ENCODE measurements around the gene MACROH2A1.

MACROH2A1 gene

GRCh38 chr5:135360278-135361274, 38.5 kb downstream of the MACROH2A1 start:
- no peak overlapping the region for H2AFZ ChIP-seq (ENCODE audit: low read depth, low read length)
- peaks cover 16% of the 10 kb centered on the region for H3K4me1 ChIP-seq (ENCODE audit: insufficient read depth, low read length)
- H3K27me3 ChIP-seq (ENCODE audit: insufficient read depth, low read length), result no peaks in the 10 kb centered on the region
- H3K36me3 ChIP-seq (ENCODE audit: insufficient read depth, low read length), result peaks cover 69% of the 10 kb centered on the region
- no peak overlapping the region for H3K4me3 ChIP-seq (ENCODE audit: low read length)
- no peaks in the 10 kb centered on the region for H3K9me3 ChIP-seq (ENCODE audit: low read length)

GRCh38 chr5:135359374-135360165, 39.5 kb downstream of the MACROH2A1 start:
- Histone ChIP-seq H3K4me1 (ENCODE audit: insufficient read depth, low read length) (peaks cover 16% of the 10 kb centered on the region), H3K9me3 (ENCODE audit: low read length) (no peaks in the 10 kb centered on the region), H3K36me3 (ENCODE audit: insufficient read depth, low read length) (peaks cover 70% of the 10 kb centered on the region), H3K4me3 (ENCODE audit: low read length) (no peak overlapping the region), H3K27me3 (ENCODE audit: insufficient read depth, low read length) (no peaks in the 10 kb centered on the region), H2AFZ (ENCODE audit: low read depth, low read length) (no peak overlapping the region)

GRCh38 chr5:135357685-135358084, 41.3 kb downstream of the MACROH2A1 start:
- Histone ChIP-seq H3K4me1 (ENCODE audit: insufficient read depth, low read length) (peaks cover 16% of the 10 kb centered on the region), H3K4me3 (ENCODE audit: low read length) (no peak overlapping the region), H3K9me3 (ENCODE audit: low read length) (no peaks in the 10 kb centered on the region), H2AFZ (ENCODE audit: low read depth, low read length) (no peak overlapping the region), H3K27me3 (ENCODE audit: insufficient read depth, low read length) (no peaks in the 10 kb centered on the region), H3K36me3 (ENCODE audit: insufficient read depth, low read length) (peaks cover 78% of the 10 kb centered on the region)

- peaks cover 79% of the 10 kb centered on the region for H3K36me3 ChIP-seq (ENCODE audit: insufficient read depth, low read length)
- H3K4me1 ChIP-seq (ENCODE audit: insufficient read depth, low read length), result peaks cover 16% of the 10 kb centered on the region
- H2AFZ ChIP-seq (ENCODE audit: low read depth, low read length), result no peak overlapping the region
- H3K9me3 ChIP-seq (ENCODE audit: low read length), result no peaks in the 10 kb centered on the region
- no peaks in the 10 kb centered on the region for H3K27me3 ChIP-seq (ENCODE audit: insufficient read depth, low read length)
- H3K4me3 ChIP-seq (ENCODE audit: low read length), result no peak overlapping the region
These were observed 42.3 kb downstream of the MACROH2A1 start for GRCh38 chr5:135356522-135357318.

GRCh38 chr5:135355169-135355568, 43.9 kb downstream of the MACROH2A1 start:
- Histone ChIP-seq H3K27me3 (ENCODE audit: insufficient read depth, low read length) (no peaks in the 10 kb centered on the region), H3K4me3 (ENCODE audit: low read length) (no peak overlapping the region), H2AFZ (ENCODE audit: low read depth, low read length) (no peak overlapping the region), H3K4me1 (ENCODE audit: insufficient read depth, low read length) (peaks cover 16% of the 10 kb centered on the region), H3K9me3 (ENCODE audit: low read length) (no peaks in the 10 kb centered on the region), H3K36me3 (ENCODE audit: insufficient read depth, low read length) (peaks cover 75% of the 10 kb centered on the region)

- H2AFZ ChIP-seq (ENCODE audit: low read depth, low read length), result no peak overlapping the region
- no peaks in the 10 kb centered on the region for H3K27me3 ChIP-seq (ENCODE audit: insufficient read depth, low read length)
- H3K9me3 ChIP-seq (ENCODE audit: low read length), result no peaks in the 10 kb centered on the region
- H3K36me3 ChIP-seq (ENCODE audit: insufficient read depth, low read length), result peaks cover 72% of the 10 kb centered on the region
- peaks cover 16% of the 10 kb centered on the region for H3K4me1 ChIP-seq (ENCODE audit: insufficient read depth, low read length)
- H3K4me3 ChIP-seq (ENCODE audit: low read length), result no peak overlapping the region
These were observed 44.9 kb downstream of the MACROH2A1 start for GRCh38 chr5:135353952-135354721.

- Histone ChIP-seq H3K4me3 (ENCODE audit: low read length) (no peak overlapping the region), H3K4me1 (ENCODE audit: insufficient read depth, low read length) (no peaks in the 10 kb centered on the region), H3K27me3 (ENCODE audit: insufficient read depth, low read length) (no peaks in the 10 kb centered on the region), H3K9me3 (ENCODE audit: low read length) (no peaks in the 10 kb centered on the region), H3K36me3 (ENCODE audit: insufficient read depth, low read length) (peaks cover 60% of the 10 kb centered on the region), H2AFZ (ENCODE audit: low read depth, low read length) (no peak overlapping the region)
These were observed 48.5 kb downstream of the MACROH2A1 start for GRCh38 chr5:135350536-135350935.

GRCh38 chr5:135349886-135350285, 49.1 kb downstream of the MACROH2A1 start:
- H3K36me3 ChIP-seq (ENCODE audit: insufficient read depth, low read length), result peaks cover 60% of the 10 kb centered on the region
- H3K27me3 ChIP-seq (ENCODE audit: insufficient read depth, low read length), result no peaks in the 10 kb centered on the region
- H2AFZ ChIP-seq (ENCODE audit: low read depth, low read length), result no peak overlapping the region
- H3K9me3 ChIP-seq (ENCODE audit: low read length), result no peaks in the 10 kb centered on the region
- no peak overlapping the region for H3K4me3 ChIP-seq (ENCODE audit: low read length)
- no peaks in the 10 kb centered on the region for H3K4me1 ChIP-seq (ENCODE audit: insufficient read depth, low read length)

- Histone ChIP-seq H3K9me3 (ENCODE audit: low read length) (no peaks in the 10 kb centered on the region), H2AFZ (ENCODE audit: low read depth, low read length) (no peak overlapping the region), H3K36me3 (ENCODE audit: insufficient read depth, low read length) (peaks cover 60% of the 10 kb centered on the region), H3K4me1 (ENCODE audit: insufficient read depth, low read length) (no peaks in the 10 kb centered on the region), H3K27me3 (ENCODE audit: insufficient read depth, low read length) (no peaks in the 10 kb centered on the region), H3K4me3 (ENCODE audit: low read length) (no peak overlapping the region)
These were observed 49.6 kb downstream of the MACROH2A1 start for GRCh38 chr5:135349451-135349850.

GRCh38 chr5:135348918-135349317, 50.1 kb downstream of the MACROH2A1 start:
- peaks cover 60% of the 10 kb centered on the region for H3K36me3 ChIP-seq (ENCODE audit: insufficient read depth, low read length)
- H3K4me3 ChIP-seq (ENCODE audit: low read length), result no peak overlapping the region
- H3K27me3 ChIP-seq (ENCODE audit: insufficient read depth, low read length), result no peaks in the 10 kb centered on the region
- H3K4me1 ChIP-seq (ENCODE audit: insufficient read depth, low read length), result no peaks in the 10 kb centered on the region
- no peak overlapping the region for H2AFZ ChIP-seq (ENCODE audit: low read depth, low read length)
- H3K9me3 ChIP-seq (ENCODE audit: low read length), result no peaks in the 10 kb centered on the region

- no peaks in the 10 kb centered on the region for H3K4me1 ChIP-seq (ENCODE audit: insufficient read depth, low read length)
- H3K4me3 ChIP-seq (ENCODE audit: low read length), result no peak overlapping the region
- no peaks in the 10 kb centered on the region for H3K27me3 ChIP-seq (ENCODE audit: insufficient read depth, low read length)
- H3K9me3 ChIP-seq (ENCODE audit: low read length), result no peaks in the 10 kb centered on the region
- peaks cover 66% of the 10 kb centered on the region for H3K36me3 ChIP-seq (ENCODE audit: insufficient read depth, low read length)
- H2AFZ ChIP-seq (ENCODE audit: low read depth, low read length), result no peak overlapping the region
These were observed 51.6 kb downstream of the MACROH2A1 start for GRCh38 chr5:135347392-135347791.

Data from neuron (in vitro differentiated cells).